GM19238 (cell line): Measurements from ENCODE around the gene SBDS.
"Not testable (repeated sequence)": the region's sequence is repeated elsewhere in the genome, so short reads cannot be mapped to it uniquely, and the experiment has no call there.

ENCODE experiments used
- DNase-seq: peaks from one replicate; pipeline ENCODE4 v3.0.0; 2011; ENCODE audit warnings: low spot score; ENCODE audit not compliant: insufficient read length

Gene SBDS

GRCh38 chr7:66995050-66995776, at the start of gene SBDS:
SBDS (minus strand) TSS chr7:66995586; CDS start chr7:66995417, 169 bp downstream.
- peak; percentile 33 for DNase-seq

- DNase-seq: not testable (repeated sequence)
Observed at GRCh38 chr7:67043559-67043930, 48.2 kb upstream of the SBDS start.

- DNase-seq: not testable (repeated sequence)
Observed at GRCh38 chr7:67042781-67043558, 47.6 kb upstream of the SBDS start.

GRCh38 chr7:67040832-67041231, 45.4 kb upstream of the SBDS start:
- not testable (repeated sequence) for DNase-seq

GRCh38 chr7:67036432-67037395, 41.3 kb upstream of the SBDS start:
- not testable (repeated sequence) for DNase-seq

- DNase-seq: no peak
Observed at GRCh38 chr7:67033251-67033650, 37.9 kb upstream of the SBDS start.

- not testable (repeated sequence) for DNase-seq
Observed at GRCh38 chr7:67031685-67032084, 36.3 kb upstream of the SBDS start.

- DNase-seq: not testable (repeated sequence)
Observed at GRCh38 chr7:67025459-67025858, 30.1 kb upstream of the SBDS start.

- DNase-seq: no peak
Observed at GRCh38 chr7:67022511-67022910, 27.1 kb upstream of the SBDS start.

- DNase-seq: no peak
Observed at GRCh38 chr7:67021260-67021659, 25.9 kb upstream of the SBDS start.

- DNase-seq: no peak
Observed at GRCh38 chr7:67019562-67020390, 24.4 kb upstream of the SBDS start.

GRCh38 chr7:67018940-67019339, 23.6 kb upstream of the SBDS start:
- no peak for DNase-seq

GRCh38 chr7:67017971-67018370, 22.6 kb upstream of the SBDS start:
- not testable (repeated sequence) for DNase-seq

- not testable (repeated sequence) for DNase-seq
Observed at GRCh38 chr7:67014076-67014622, 18.8 kb upstream of the SBDS start.

GRCh38 chr7:67009677-67010076, 14.3 kb upstream of the SBDS start:
- DNase-seq: not testable (repeated sequence)

- DNase-seq: no peak
Observed at GRCh38 chr7:67008260-67008659, 12.9 kb upstream of the SBDS start.

- no peak for DNase-seq
Observed at GRCh38 chr7:67006965-67007364, 11.6 kb upstream of the SBDS start.

GRCh38 chr7:67004145-67004544, 8.8 kb upstream of the SBDS start:
- DNase-seq: not testable (repeated sequence)

GRCh38 chr7:67000601-67001258, 5.3 kb upstream of the SBDS start:
- not testable (repeated sequence) for DNase-seq
